Measurements from ENCODE around the gene RORC. TPM values are rescaled to one million over a fixed set of nuclear protein-coding genes. Genes with fewer than 3 reads are reported as not detected.

Gene RORC
- total RNA-seq, 2 donors from 2014 or later: 9.1 to 10.3 TPM

GRCh38 chr1:151759241-151759640 is 72.4 kb downstream of the RORC start:
- TF ChIP-seq CTCF (IDR thresholded peaks at IDR 0.05): no peak
- Histone ChIP-seq H3K27me3 (no peaks in the 10 kb centered on the region), H3K4me3 (no peak overlapping the region), H3K27ac (no peak overlapping the region), H3K36me3 (peaks cover 10% of the 10 kb centered on the region), H3K9me3 (no peaks in the 10 kb centered on the region), H3K4me1 (peaks cover 0 to 15% of the 10 kb centered on the region in 2 donors)
- DNase-seq (ENCODE audit: low spot score): no peak

GRCh38 chr1:151756291-151756690 is 75.3 kb downstream of the RORC start:
- TF ChIP-seq CTCF (IDR thresholded peaks at IDR 0.05): no peak
- H3K4me1 ChIP-seq: no peaks in the 10 kb centered on the region
- no peak overlapping the region for H3K27ac ChIP-seq
- H3K36me3 ChIP-seq: peaks cover 10% of the 10 kb centered on the region
- H3K4me3 ChIP-seq: no peak overlapping the region
- no peaks in the 10 kb centered on the region for H3K9me3 ChIP-seq
- no peak for DNase-seq (ENCODE audit: low spot score)
- H3K27me3 ChIP-seq: no peaks in the 10 kb centered on the region

Other genes starting within 250 kb of the RORC start
- 10 to 100 TPM; 25.2 to 25.8 TPM for gene SNX27, start 219.8 kb downstream of the RORC start, total RNA-seq
- not detected for gene CELF3, start 115.0 kb downstream of the RORC start, total RNA-seq
- not detected for gene RIIAD1, start 110.3 kb downstream of the RORC start, total RNA-seq
- 10 to 100 TPM; 32.7 to 38.9 TPM for gene MRPL9, start 68.3 kb downstream of the RORC start, total RNA-seq
- 1 to 10 TPM; 3.3 to 4.2 TPM for gene TDRKH, start 41.3 kb downstream of the RORC start, total RNA-seq
- gene LINGO4, start 26.4 kb downstream of the RORC start, total RNA-seq: under 1 TPM; 0.20 to 0.33 TPM
- gene C2CD4D, start 8.0 kb upstream of the RORC start, total RNA-seq: not detected
- gene THEM5, start 21.9 kb upstream of the RORC start, total RNA-seq: not detected
- 10 to 100 TPM; 18.5 to 23.1 TPM for gene THEM4, start 77.7 kb upstream of the RORC start, total RNA-seq
- gene S100A10, start 162.1 kb upstream of the RORC start, total RNA-seq: 100 to 1,000 TPM in 1 of 2 donors, 10 to 100 TPM in 1; 75.2 to 116 TPM
- gene S100A11, start 205.2 kb upstream of the RORC start, total RNA-seq: 100 to 1,000 TPM in 1 of 2 donors, 10 to 100 TPM in 1; 59.0 to 172 TPM

Measured in right atrium auricular region (tissue), 2 donors.